Keratinocyte (primary cell): Measurements from ENCODE around the gene SIPA1.

Experiments
- EZH2 ChIP-seq: IDR thresholded peaks from one replicate; pipeline ENCODE4 v1.6.1; 2012; ENCODE audit warnings: inconsistent platforms, mild to moderate bottlenecking, low read length, moderate library complexity
- TF ChIP-seq, protein P1 (sequence below), 3 experiments: IDR thresholded peaks in 1 of 3; conservative IDR thresholded peaks in 1 of 3; optimal IDR thresholded peaks in 1 of 3; 2 replicates in 2 of 3; 3 replicates in 1 of 3; pipeline versions ENCODE3 to v1.5.1; 2011; ENCODE audit warnings: low read length in 3 of 3, mild to moderate bottlenecking in 3 of 3, moderate library complexity in 2 of 3, control low read depth in 1 of 3, inconsistent platforms in 1 of 3; ENCODE audit not compliant: insufficient read depth in 2 of 3; ENCODE audit errors: extremely low read depth in 1 of 3

DNA sequence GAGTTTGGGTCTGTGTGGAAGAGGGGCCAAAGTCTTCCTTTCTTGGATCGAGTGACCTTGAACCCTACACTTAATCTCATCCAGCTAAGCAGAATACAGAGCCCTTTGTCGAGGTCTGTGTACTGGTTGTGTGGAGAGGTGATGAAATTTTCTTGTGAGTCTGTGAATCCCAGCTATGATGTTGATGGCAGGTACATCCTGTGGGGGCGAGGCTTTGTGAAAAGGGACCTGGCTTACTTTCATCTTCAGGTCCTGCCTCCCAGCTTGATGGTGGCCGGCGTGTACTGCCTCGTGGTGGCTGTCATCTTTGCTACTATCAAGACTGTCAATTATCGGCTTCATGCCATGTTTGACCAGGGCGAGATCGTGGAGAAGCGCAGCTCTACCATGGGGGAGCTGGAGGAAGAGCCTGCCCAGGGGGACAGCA is 21.3 kb upstream of the SIPA1 start:
- TF ChIP-seq EZH2 = no peak
- TF ChIP-seq, protein P1, sequence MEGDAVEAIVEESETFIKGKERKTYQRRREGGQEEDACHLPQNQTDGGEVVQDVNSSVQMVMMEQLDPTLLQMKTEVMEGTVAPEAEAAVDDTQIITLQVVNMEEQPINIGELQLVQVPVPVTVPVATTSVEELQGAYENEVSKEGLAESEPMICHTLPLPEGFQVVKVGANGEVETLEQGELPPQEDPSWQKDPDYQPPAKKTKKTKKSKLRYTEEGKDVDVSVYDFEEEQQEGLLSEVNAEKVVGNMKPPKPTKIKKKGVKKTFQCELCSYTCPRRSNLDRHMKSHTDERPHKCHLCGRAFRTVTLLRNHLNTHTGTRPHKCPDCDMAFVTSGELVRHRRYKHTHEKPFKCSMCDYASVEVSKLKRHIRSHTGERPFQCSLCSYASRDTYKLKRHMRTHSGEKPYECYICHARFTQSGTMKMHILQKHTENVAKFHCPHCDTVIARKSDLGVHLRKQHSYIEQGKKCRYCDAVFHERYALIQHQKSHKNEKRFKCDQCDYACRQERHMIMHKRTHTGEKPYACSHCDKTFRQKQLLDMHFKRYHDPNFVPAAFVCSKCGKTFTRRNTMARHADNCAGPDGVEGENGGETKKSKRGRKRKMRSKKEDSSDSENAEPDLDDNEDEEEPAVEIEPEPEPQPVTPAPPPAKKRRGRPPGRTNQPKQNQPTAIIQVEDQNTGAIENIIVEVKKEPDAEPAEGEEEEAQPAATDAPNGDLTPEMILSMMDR (optimal IDR thresholded peaks at IDR 0.05 in 1 of 3, IDR thresholded peaks at IDR 0.05 in 1 of 3, conservative IDR thresholded peaks at IDR 0.05 in 1 of 3; ENCODE audit: extremely low read depth in 1 of 3, insufficient read depth in 2 of 3, low read length in 3 of 3) = no peak
